ENCODE data around the gene VAT1L. TPM values are rescaled to one million over a fixed set of nuclear protein-coding genes. Genes with fewer than 3 reads are reported as not detected.

VAT1L gene
- total and polyA plus RNA-seq, 2 donors (not counting 1 experiment from before 2014, with no cell fraction given): 17.9 to 86.9 TPM

DNA sequence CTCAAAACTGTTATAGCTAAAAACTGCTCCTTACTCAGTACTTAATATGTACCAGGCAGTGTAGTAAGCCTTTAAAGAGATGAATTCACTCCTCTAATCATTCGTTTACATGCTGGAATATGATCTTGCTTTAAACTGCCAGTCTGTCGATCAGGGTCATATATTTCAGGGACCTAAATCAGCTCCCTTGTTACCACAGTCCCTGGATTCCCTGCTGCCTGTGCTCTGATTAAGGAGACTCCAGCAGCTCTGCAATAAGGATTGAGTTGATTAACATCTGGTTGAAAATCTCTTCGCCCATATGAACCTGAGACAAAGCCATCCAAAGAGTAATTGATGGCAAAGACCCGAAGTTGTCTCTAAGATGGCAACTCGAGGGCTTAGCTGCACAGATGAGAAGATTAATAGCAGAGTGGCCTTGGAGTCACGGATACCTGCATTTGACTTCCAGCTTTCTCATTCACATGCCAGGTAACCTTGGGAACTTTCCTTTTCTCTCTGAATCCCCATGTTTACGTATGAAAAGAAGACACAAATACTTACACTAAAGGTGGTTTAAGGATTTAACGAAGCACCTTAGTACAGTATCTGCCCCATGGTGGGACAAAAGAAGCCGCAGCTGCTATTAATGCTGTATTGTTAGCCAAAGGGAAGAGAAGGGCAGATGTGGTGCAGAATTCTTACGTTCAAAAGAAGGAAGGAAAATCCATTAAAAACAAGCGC is 68.2 kb downstream of the VAT1L start:
- H3K9me3 ChIP-seq (ENCODE audit: control insufficient read depth, insufficient read depth, low read depth, low read length): no peaks in the 10 kb centered on the region
- no peak overlapping the region for H3K4me2 ChIP-seq (ENCODE audit: extremely low read depth, insufficient read depth, low read length)
- H3K27ac ChIP-seq (ENCODE audit: insufficient read depth, low read length): no peak overlapping the region
- no peaks in the 10 kb centered on the region for H4K20me1 ChIP-seq (ENCODE audit: control insufficient read depth, extremely low read depth, insufficient read depth, low read length)
- no peaks in the 10 kb centered on the region for H3K27me3 ChIP-seq (ENCODE audit: control insufficient read depth, insufficient read depth, low read length)
- DNase-seq (ENCODE audit: low read depth in 2 of 2): no peak
- H3K9ac ChIP-seq (ENCODE audit: insufficient read depth, low read length): no peak overlapping the region
- no peaks in the 10 kb centered on the region for H3K36me3 ChIP-seq (ENCODE audit: control insufficient read depth, insufficient read depth, low read length)
- no peaks in the 10 kb centered on the region for H3K4me1 ChIP-seq (ENCODE audit: control insufficient read depth, extremely low read depth, insufficient read depth, low read length)
- H2AFZ ChIP-seq (ENCODE audit: low read length): no peak overlapping the region
- no peak for TF ChIP-seq EZH2 (IDR thresholded peaks at IDR 0.05; ENCODE audit: low read length, missing control alignments)
- TF ChIP-seq, protein P1, sequence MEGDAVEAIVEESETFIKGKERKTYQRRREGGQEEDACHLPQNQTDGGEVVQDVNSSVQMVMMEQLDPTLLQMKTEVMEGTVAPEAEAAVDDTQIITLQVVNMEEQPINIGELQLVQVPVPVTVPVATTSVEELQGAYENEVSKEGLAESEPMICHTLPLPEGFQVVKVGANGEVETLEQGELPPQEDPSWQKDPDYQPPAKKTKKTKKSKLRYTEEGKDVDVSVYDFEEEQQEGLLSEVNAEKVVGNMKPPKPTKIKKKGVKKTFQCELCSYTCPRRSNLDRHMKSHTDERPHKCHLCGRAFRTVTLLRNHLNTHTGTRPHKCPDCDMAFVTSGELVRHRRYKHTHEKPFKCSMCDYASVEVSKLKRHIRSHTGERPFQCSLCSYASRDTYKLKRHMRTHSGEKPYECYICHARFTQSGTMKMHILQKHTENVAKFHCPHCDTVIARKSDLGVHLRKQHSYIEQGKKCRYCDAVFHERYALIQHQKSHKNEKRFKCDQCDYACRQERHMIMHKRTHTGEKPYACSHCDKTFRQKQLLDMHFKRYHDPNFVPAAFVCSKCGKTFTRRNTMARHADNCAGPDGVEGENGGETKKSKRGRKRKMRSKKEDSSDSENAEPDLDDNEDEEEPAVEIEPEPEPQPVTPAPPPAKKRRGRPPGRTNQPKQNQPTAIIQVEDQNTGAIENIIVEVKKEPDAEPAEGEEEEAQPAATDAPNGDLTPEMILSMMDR (conservative IDR thresholded peaks at IDR 0.05 in 1 of 2, IDR thresholded peaks at IDR 0.05 in 1 of 2; ENCODE audit: low read depth in 1 of 2, low read length in 2 of 2): no peak
- no peaks in the 10 kb centered on the region for H3K79me2 ChIP-seq (ENCODE audit: control insufficient read depth, insufficient read depth, low read length)
- H3K4me3 ChIP-seq (replicated peaks in 1 of 4; ENCODE audit: control extremely low read depth in 1 of 4, insufficient read depth in 1 of 4, low read depth in 3 of 4, low read length in 4 of 4): no peak overlapping the region

DNA sequence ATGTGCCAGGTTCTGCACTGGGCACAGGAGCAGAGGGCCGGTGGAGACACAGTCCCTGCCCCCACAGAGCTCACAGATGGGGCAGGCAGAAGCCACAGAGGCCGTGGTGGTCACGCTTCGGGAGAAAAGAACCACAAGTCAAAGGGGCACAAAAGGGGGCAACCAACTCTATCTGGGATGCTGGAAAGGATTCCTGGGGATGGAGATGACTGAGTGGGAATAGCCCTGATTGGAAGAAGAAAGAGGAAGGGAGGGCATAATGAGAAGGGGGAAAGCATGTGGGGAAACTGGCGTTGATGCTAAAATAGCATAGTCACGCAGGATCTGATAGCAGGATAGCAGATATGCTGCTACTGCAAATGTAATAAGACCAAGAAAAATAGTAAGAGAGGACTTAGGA is 69.7 kb downstream of the VAT1L start:
- H3K79me2 ChIP-seq (ENCODE audit: control insufficient read depth, insufficient read depth, low read length): no peaks in the 10 kb centered on the region
- H3K9ac ChIP-seq (ENCODE audit: insufficient read depth, low read length): no peak overlapping the region
- no peak overlapping the region for H3K4me2 ChIP-seq (ENCODE audit: extremely low read depth, insufficient read depth, low read length)
- no peak for DNase-seq (ENCODE audit: low read depth in 2 of 2)
- no peaks in the 10 kb centered on the region for H4K20me1 ChIP-seq (ENCODE audit: control insufficient read depth, extremely low read depth, insufficient read depth, low read length)
- no peak overlapping the region for H3K27ac ChIP-seq (ENCODE audit: insufficient read depth, low read length)
- no peak overlapping the region for H3K4me3 ChIP-seq (replicated peaks in 1 of 4; ENCODE audit: control extremely low read depth in 1 of 4, insufficient read depth in 1 of 4, low read depth in 3 of 4, low read length in 4 of 4)
- no peaks in the 10 kb centered on the region for H3K27me3 ChIP-seq (ENCODE audit: control insufficient read depth, insufficient read depth, low read length)
- no peak for TF ChIP-seq EZH2 (IDR thresholded peaks at IDR 0.05; ENCODE audit: low read length, missing control alignments)
- TF ChIP-seq, protein P1 (conservative IDR thresholded peaks at IDR 0.05 in 1 of 2, IDR thresholded peaks at IDR 0.05 in 1 of 2; ENCODE audit: low read depth in 1 of 2, low read length in 2 of 2): no peak
- H2AFZ ChIP-seq (ENCODE audit: low read length): no peak overlapping the region
- no peaks in the 10 kb centered on the region for H3K4me1 ChIP-seq (ENCODE audit: control insufficient read depth, extremely low read depth, insufficient read depth, low read length)
- H3K9me3 ChIP-seq (ENCODE audit: control insufficient read depth, insufficient read depth, low read depth, low read length): no peaks in the 10 kb centered on the region
- H3K36me3 ChIP-seq (ENCODE audit: control insufficient read depth, insufficient read depth, low read length): no peaks in the 10 kb centered on the region

- Histone ChIP-seq H3K4me2 (ENCODE audit: extremely low read depth, insufficient read depth, low read length) (no peak overlapping the region), H2AFZ (ENCODE audit: low read length) (no peak overlapping the region), H3K4me1 (ENCODE audit: control insufficient read depth, extremely low read depth, insufficient read depth, low read length) (no peaks in the 10 kb centered on the region), H3K4me3 (replicated peaks in 1 of 4; ENCODE audit: control extremely low read depth in 1 of 4, insufficient read depth in 1 of 4, low read depth in 3 of 4, low read length in 4 of 4) (no peak overlapping the region), H3K27ac (ENCODE audit: insufficient read depth, low read length) (no peak overlapping the region), H4K20me1 (ENCODE audit: control insufficient read depth, extremely low read depth, insufficient read depth, low read length) (no peaks in the 10 kb centered on the region), H3K79me2 (ENCODE audit: control insufficient read depth, insufficient read depth, low read length) (no peaks in the 10 kb centered on the region), H3K36me3 (ENCODE audit: control insufficient read depth, insufficient read depth, low read length) (no peaks in the 10 kb centered on the region), H3K9ac (ENCODE audit: insufficient read depth, low read length) (no peak overlapping the region), H3K27me3 (ENCODE audit: control insufficient read depth, insufficient read depth, low read length) (no peaks in the 10 kb centered on the region), H3K9me3 (ENCODE audit: control insufficient read depth, insufficient read depth, low read depth, low read length) (no peaks in the 10 kb centered on the region)
- no peak for DNase-seq (ENCODE audit: low read depth in 2 of 2)
- TF ChIP-seq EZH2 (IDR thresholded peaks at IDR 0.05; ENCODE audit: low read length, missing control alignments): no peak
- TF ChIP-seq, protein P1 (conservative IDR thresholded peaks at IDR 0.05 in 1 of 2, IDR thresholded peaks at IDR 0.05 in 1 of 2; ENCODE audit: low read depth in 1 of 2, low read length in 2 of 2): no peak
These were observed 71.3 kb downstream of the VAT1L start for GRCh38 chr16:77859493-77860232.
